Measurements from ENCODE around the gene COX6A2. TPM values are rescaled to one million over a fixed set of nuclear protein-coding genes. Genes with fewer than 3 reads are reported as not detected.
"Not testable (repeated sequence)": the region's sequence is repeated elsewhere in the genome, so short reads cannot be mapped to it uniquely, and the experiment has no call there.

The COX6A2 gene
- total and polyA plus RNA-seq, 2 donors (not counting 1 experiment from before 2014, with no cell fraction given) = not detected

DNA sequence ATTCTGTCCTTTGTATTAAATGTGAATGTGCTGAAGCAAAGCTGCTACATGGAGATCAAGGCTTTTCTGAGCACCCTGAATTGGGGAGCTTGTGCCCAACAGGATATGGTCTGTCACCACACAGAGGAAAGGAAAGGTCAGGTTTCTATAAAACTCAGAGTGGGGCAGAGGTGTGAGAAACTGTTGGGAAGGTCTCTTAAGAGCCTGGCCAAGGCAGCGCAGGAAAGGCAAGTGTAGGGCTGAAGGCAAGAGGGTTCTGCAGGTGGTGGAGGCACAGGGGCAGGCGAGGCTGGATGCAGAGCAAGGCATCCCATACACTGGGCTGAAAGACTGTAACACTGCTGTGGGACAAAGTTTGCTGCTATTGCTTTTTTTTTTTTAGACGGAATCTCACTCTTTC lies 8.1 kb downstream of the COX6A2 start:
- no peak overlapping the region for H2AFZ ChIP-seq (ENCODE audit: low read length)
- H3K79me2 ChIP-seq (ENCODE audit: control insufficient read depth, insufficient read depth, low read length) = no peaks in the 10 kb centered on the region
- no peaks in the 10 kb centered on the region for H3K9me3 ChIP-seq (ENCODE audit: control insufficient read depth, insufficient read depth, low read depth, low read length)
- H4K20me1 ChIP-seq (ENCODE audit: control insufficient read depth, extremely low read depth, insufficient read depth, low read length) = no peaks in the 10 kb centered on the region
- no peak overlapping the region for H3K27ac ChIP-seq (ENCODE audit: insufficient read depth, low read length)
- no peaks in the 10 kb centered on the region for H3K27me3 ChIP-seq (ENCODE audit: control insufficient read depth, insufficient read depth, low read length)
- H3K9ac ChIP-seq (ENCODE audit: insufficient read depth, low read length) = no peak overlapping the region
- no peaks in the 10 kb centered on the region for H3K4me1 ChIP-seq (ENCODE audit: control insufficient read depth, extremely low read depth, insufficient read depth, low read length)
- H3K36me3 ChIP-seq (ENCODE audit: control insufficient read depth, insufficient read depth, low read length) = no peaks in the 10 kb centered on the region
- TF ChIP-seq EZH2 (IDR thresholded peaks at IDR 0.05; ENCODE audit: low read length, missing control alignments) = no peak
- no peak overlapping the region for H3K4me2 ChIP-seq (ENCODE audit: extremely low read depth, insufficient read depth, low read length)
- no peak overlapping the region for H3K4me3 ChIP-seq (replicated peaks in 1 of 4; ENCODE audit: control extremely low read depth in 1 of 4, insufficient read depth in 1 of 4, low read depth in 3 of 4, low read length in 4 of 4)
- DNase-seq (ENCODE audit: low read depth in 2 of 2) = no peak

DNA sequence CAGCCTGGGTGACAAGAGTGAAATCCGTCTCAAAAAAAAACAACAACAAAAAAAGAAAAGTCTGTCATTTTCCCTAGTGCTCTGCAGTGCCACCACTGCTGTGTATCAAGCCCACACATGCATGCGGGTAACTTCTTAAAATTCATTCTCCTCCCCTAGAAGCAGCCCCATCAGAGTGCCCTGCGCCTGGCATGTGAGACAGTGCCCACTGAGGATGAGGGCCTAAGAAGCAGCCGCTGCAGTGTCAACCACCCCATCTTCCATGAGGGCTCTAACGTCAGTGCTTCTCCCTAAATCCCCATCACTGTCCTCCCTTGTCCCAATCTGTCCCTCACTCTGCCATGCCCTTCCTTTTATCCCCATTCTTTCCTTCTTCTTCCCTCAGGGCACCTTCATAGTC lies 10.2 kb downstream of the COX6A2 start:
- Histone ChIP-seq H3K9me3 (ENCODE audit: control insufficient read depth, insufficient read depth, low read depth, low read length) (no peaks in the 10 kb centered on the region), H3K36me3 (ENCODE audit: control insufficient read depth, insufficient read depth, low read length) (no peaks in the 10 kb centered on the region), H4K20me1 (ENCODE audit: control insufficient read depth, extremely low read depth, insufficient read depth, low read length) (no peaks in the 10 kb centered on the region), H2AFZ (ENCODE audit: low read length) (no peak overlapping the region), H3K9ac (ENCODE audit: insufficient read depth, low read length) (no peak overlapping the region), H3K27ac (ENCODE audit: insufficient read depth, low read length) (no peak overlapping the region), H3K4me1 (ENCODE audit: control insufficient read depth, extremely low read depth, insufficient read depth, low read length) (no peaks in the 10 kb centered on the region), H3K27me3 (ENCODE audit: control insufficient read depth, insufficient read depth, low read length) (no peaks in the 10 kb centered on the region), H3K4me2 (ENCODE audit: extremely low read depth, insufficient read depth, low read length) (no peak overlapping the region), H3K4me3 (replicated peaks in 1 of 4; ENCODE audit: control extremely low read depth in 1 of 4, insufficient read depth in 1 of 4, low read depth in 3 of 4, low read length in 4 of 4) (no peak overlapping the region), H3K79me2 (ENCODE audit: control insufficient read depth, insufficient read depth, low read length) (no peaks in the 10 kb centered on the region)
- TF ChIP-seq, protein P1, sequence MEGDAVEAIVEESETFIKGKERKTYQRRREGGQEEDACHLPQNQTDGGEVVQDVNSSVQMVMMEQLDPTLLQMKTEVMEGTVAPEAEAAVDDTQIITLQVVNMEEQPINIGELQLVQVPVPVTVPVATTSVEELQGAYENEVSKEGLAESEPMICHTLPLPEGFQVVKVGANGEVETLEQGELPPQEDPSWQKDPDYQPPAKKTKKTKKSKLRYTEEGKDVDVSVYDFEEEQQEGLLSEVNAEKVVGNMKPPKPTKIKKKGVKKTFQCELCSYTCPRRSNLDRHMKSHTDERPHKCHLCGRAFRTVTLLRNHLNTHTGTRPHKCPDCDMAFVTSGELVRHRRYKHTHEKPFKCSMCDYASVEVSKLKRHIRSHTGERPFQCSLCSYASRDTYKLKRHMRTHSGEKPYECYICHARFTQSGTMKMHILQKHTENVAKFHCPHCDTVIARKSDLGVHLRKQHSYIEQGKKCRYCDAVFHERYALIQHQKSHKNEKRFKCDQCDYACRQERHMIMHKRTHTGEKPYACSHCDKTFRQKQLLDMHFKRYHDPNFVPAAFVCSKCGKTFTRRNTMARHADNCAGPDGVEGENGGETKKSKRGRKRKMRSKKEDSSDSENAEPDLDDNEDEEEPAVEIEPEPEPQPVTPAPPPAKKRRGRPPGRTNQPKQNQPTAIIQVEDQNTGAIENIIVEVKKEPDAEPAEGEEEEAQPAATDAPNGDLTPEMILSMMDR (conservative IDR thresholded peaks at IDR 0.05 in 1 of 2, IDR thresholded peaks at IDR 0.05 in 1 of 2; ENCODE audit: low read depth in 1 of 2, low read length in 2 of 2) = no peak
- TF ChIP-seq EZH2 (IDR thresholded peaks at IDR 0.05; ENCODE audit: low read length, missing control alignments) = no peak
- no peak for DNase-seq (ENCODE audit: low read depth in 2 of 2)

DNA sequence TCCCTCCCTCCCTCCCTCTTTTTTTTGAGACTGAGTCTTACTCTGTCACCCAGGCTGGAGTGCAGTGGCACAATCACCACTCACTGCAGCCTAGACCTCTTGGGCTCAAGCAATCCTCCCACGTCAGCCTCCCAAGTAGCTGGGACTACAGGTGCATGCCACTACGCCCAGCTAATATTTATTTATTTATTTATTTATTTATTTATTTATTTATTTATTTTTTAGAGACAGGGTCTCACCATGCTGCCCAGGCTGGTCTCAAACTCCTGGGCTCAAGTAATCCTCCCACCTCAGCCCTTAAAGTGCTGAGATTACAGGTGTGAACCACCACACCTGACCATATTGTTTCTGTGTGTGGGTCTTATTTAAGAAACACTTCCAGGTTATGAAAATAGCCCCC lies 11.1 kb downstream of the COX6A2 start:
- not testable (repeated sequence) for H3K36me3 ChIP-seq (ENCODE audit: control insufficient read depth, insufficient read depth, low read length); H3K9me3 ChIP-seq (ENCODE audit: control insufficient read depth, insufficient read depth, low read depth, low read length); H3K27me3 ChIP-seq (ENCODE audit: control insufficient read depth, insufficient read depth, low read length); H3K4me3 ChIP-seq (replicated peaks in 1 of 4; ENCODE audit: control extremely low read depth in 1 of 4, insufficient read depth in 1 of 4, low read depth in 3 of 4, low read length in 4 of 4); H4K20me1 ChIP-seq (ENCODE audit: control insufficient read depth, extremely low read depth, insufficient read depth, low read length); H3K4me2 ChIP-seq (ENCODE audit: extremely low read depth, insufficient read depth, low read length); H2AFZ ChIP-seq (ENCODE audit: low read length); H3K79me2 ChIP-seq (ENCODE audit: control insufficient read depth, insufficient read depth, low read length); DNase-seq (ENCODE audit: low read depth in 2 of 2); H3K27ac ChIP-seq (ENCODE audit: insufficient read depth, low read length); H3K4me1 ChIP-seq (ENCODE audit: control insufficient read depth, extremely low read depth, insufficient read depth, low read length); H3K9ac ChIP-seq (ENCODE audit: insufficient read depth, low read length)

DNA sequence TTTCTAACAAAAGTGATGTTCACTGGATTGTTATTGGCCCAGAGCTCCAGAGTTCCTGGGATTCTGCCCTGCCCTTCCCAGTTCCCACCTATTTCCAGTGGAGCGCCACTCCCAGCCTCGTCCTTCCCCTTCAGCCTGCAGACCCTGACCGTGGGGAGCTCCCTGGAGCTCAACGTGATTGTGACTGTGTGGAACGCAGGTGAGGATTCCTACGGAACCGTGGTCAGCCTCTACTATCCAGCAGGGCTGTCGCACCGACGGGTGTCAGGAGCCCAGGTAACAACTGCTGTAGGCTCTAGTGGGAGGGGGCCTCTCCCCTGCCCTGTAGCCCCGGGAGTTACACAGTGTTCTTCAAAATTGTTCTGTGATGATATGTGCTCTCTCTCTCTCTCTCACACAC lies 11.8 kb downstream of the COX6A2 start:
- no peak for DNase-seq (ENCODE audit: low read depth in 2 of 2)
- H3K9me3 ChIP-seq (ENCODE audit: control insufficient read depth, insufficient read depth, low read depth, low read length) = no peaks in the 10 kb centered on the region
- no peaks in the 10 kb centered on the region for H3K36me3 ChIP-seq (ENCODE audit: control insufficient read depth, insufficient read depth, low read length)
- no peak overlapping the region for H3K9ac ChIP-seq (ENCODE audit: insufficient read depth, low read length)
- H4K20me1 ChIP-seq (ENCODE audit: control insufficient read depth, extremely low read depth, insufficient read depth, low read length) = no peaks in the 10 kb centered on the region
- H2AFZ ChIP-seq (ENCODE audit: low read length) = no peak overlapping the region
- no peak overlapping the region for H3K4me3 ChIP-seq (replicated peaks in 1 of 4; ENCODE audit: control extremely low read depth in 1 of 4, insufficient read depth in 1 of 4, low read depth in 3 of 4, low read length in 4 of 4)
- no peaks in the 10 kb centered on the region for H3K27me3 ChIP-seq (ENCODE audit: control insufficient read depth, insufficient read depth, low read length)
- no peaks in the 10 kb centered on the region for H3K4me1 ChIP-seq (ENCODE audit: control insufficient read depth, extremely low read depth, insufficient read depth, low read length)
- TF ChIP-seq, protein P1 (conservative IDR thresholded peaks at IDR 0.05 in 1 of 2, IDR thresholded peaks at IDR 0.05 in 1 of 2; ENCODE audit: low read depth in 1 of 2, low read length in 2 of 2) = no peak
- no peak for TF ChIP-seq EZH2 (IDR thresholded peaks at IDR 0.05; ENCODE audit: low read length, missing control alignments)
- H3K79me2 ChIP-seq (ENCODE audit: control insufficient read depth, insufficient read depth, low read length) = no peaks in the 10 kb centered on the region
- no peak overlapping the region for H3K27ac ChIP-seq (ENCODE audit: insufficient read depth, low read length)
- H3K4me2 ChIP-seq (ENCODE audit: extremely low read depth, insufficient read depth, low read length) = no peak overlapping the region

Measured in fibroblast of lung (primary cell).